SK-N-SH treated with all-trans-retinoic acid at 6 μM for 48 hours (cell line): ENCODE measurements around the gene ANG.

ENCODE experiments used
- ATAC-seq: fragments of 200-7000 bp; cut with Tn5 transposase; 3 replicates; pipeline ENCODE4 v1.9.1; 2020; ENCODE audit warnings: mild to moderate bottlenecking, moderate library complexity
- ARNTL ChIP-seq: fragments of 450-650 bp; formaldehyde crosslinking; IDR thresholded peaks from 2 replicates; pipeline ENCODE4 v1.5.0; 2020; ENCODE audit warnings: low read depth, mild to moderate bottlenecking, moderate library complexity, borderline replicate concordance
- BACH2 ChIP-seq: fragments of 250-450 bp; sonication (Bioruptor Pico); IDR thresholded peaks from 2 replicates; pipeline ENCODE4 v1.9.0; 2021; ENCODE audit warnings: mild to moderate bottlenecking, borderline replicate concordance
- CREB5 ChIP-seq: fragments of 250-450 bp; sonication (Bioruptor Pico); IDR thresholded peaks from 2 replicates; pipeline ENCODE4 v1.5.1; 2020; ENCODE audit warnings: low read depth, mild to moderate bottlenecking, moderate library complexity
- CSRNP3 ChIP-seq: fragments of 250-450 bp; sonication (Bioruptor Pico); IDR thresholded peaks from 2 replicates; pipeline ENCODE4 v1.5.1; 2021; ENCODE audit warnings: mild to moderate bottlenecking, moderate library complexity
- ESRRG ChIP-seq: fragments of 250-450 bp; sonication (Bioruptor Pico); IDR thresholded peaks from 2 replicates; pipeline ENCODE4 v1.6.1; 2021; ENCODE audit warnings: mild to moderate bottlenecking
- OSR1 ChIP-seq: fragments of 250-450 bp; sonication (Bioruptor Pico); IDR thresholded peaks from 2 replicates; pipeline ENCODE4 v1.8.0; 2022; ENCODE audit warnings: moderate library complexity, mild to moderate bottlenecking, inconsistent platforms
- PATZ1 ChIP-seq: fragments of 250-450 bp; sonication (Bioruptor Pico); IDR thresholded peaks from 2 replicates; pipeline ENCODE4 v1.8.0; 2020; ENCODE audit warnings: mild to moderate bottlenecking, moderate library complexity, borderline replicate concordance
- PPARA ChIP-seq: fragments of 250-450 bp; sonication (Bioruptor Pico); IDR thresholded peaks from 2 replicates; pipeline ENCODE4 v1.5.0; 2020; ENCODE audit warnings: mild to moderate bottlenecking, borderline replicate concordance
- TCF4 ChIP-seq: fragments of 250-450 bp; sonication (Bioruptor Pico); IDR thresholded peaks from 2 replicates; pipeline ENCODE4 v1.8.0; 2021; ENCODE audit warnings: mild to moderate bottlenecking, moderate library complexity, borderline replicate concordance
- TSHZ2 ChIP-seq: fragments of 250-450 bp; sonication (Bioruptor Pico); IDR thresholded peaks from 2 replicates; pipeline ENCODE4 v1.5.0; 2020; ENCODE audit warnings: mild to moderate bottlenecking, moderate library complexity
- ZC3H10 ChIP-seq: fragments of 250-450 bp; sonication (Bioruptor Pico); IDR thresholded peaks from 2 replicates; pipeline ENCODE4 v1.5.1; 2021; ENCODE audit warnings: mild to moderate bottlenecking, moderate library complexity
- ZFP3 ChIP-seq: fragments of 250-450 bp; sonication (Bioruptor Pico); IDR thresholded peaks from 2 replicates; pipeline ENCODE4 v1.5.0; 2020; ENCODE audit warnings: mild to moderate bottlenecking, moderate library complexity
- ZFP30 ChIP-seq: fragments of 450-650 bp; formaldehyde crosslinking; IDR thresholded peaks from 2 replicates; pipeline ENCODE4 v1.5.0; 2022; ENCODE audit warnings: mild to moderate bottlenecking, moderate library complexity
- ZNF565 ChIP-seq: fragments of 450-650 bp; formaldehyde crosslinking; conservative IDR thresholded peaks from 2 replicates; pipeline ENCODE4 v1.5.0; 2020; ENCODE audit warnings: low read depth, mild to moderate bottlenecking, moderate library complexity

The ANG gene

GRCh38 chr14:20682127-20682434 is 6.5 kb upstream of the ANG start (continued):
- TF ChIP-seq TSHZ2 (no peak), PPARA (CRISPR knock-in tag) (no peak), CSRNP3 (CRISPR knock-in tag) (no peak), OSR1 (CRISPR knock-in tag) (no peak), ZC3H10 (CRISPR knock-in tag) (no peak)

GRCh38 chr14:20682435-20683124 is 6.0 kb upstream of the ANG start:
- TF ChIP-seq CREB5 (CRISPR knock-in tag) (no peak), ZC3H10 (CRISPR knock-in tag) (no peak), CSRNP3 (CRISPR knock-in tag) (no peak), ARNTL (CRISPR knock-in tag) (no peak), ZFP30 (no peak), BACH2 (CRISPR knock-in tag) (no peak)
- ATAC-seq: peak; percentile 79

- peak; percentile 61 for ATAC-seq
- no peak for TF ChIP-seq BACH2 (CRISPR knock-in tag)
- no peak for TF ChIP-seq TCF4 (CRISPR knock-in tag)
- TF ChIP-seq ZNF565 (CRISPR knock-in tag): no peak
- TF ChIP-seq OSR1 (CRISPR knock-in tag): no peak
- TF ChIP-seq ESRRG (CRISPR knock-in tag): no peak
- TF ChIP-seq TSHZ2: no peak
- TF ChIP-seq, all 23 proteins: peak for 0
These were observed 5.3 kb upstream of the ANG start for GRCh38 chr14:20683125-20683890.

- TF ChIP-seq ZFP3 (CRISPR knock-in tag): no peak
- no peak for TF ChIP-seq PATZ1
- peak; percentile 42 for ATAC-seq
These were observed 4.5 kb upstream of the ANG start, which contains the start of gene RNASE4 for GRCh38 chr14:20683891-20684661. TSS of gene RNASE4 (plus strand) at chr14:20684560. CDS start at chr14:20699372, 14,812 bp downstream.
